Measurements from ENCODE around the gene LAMB4. TPM values are rescaled to one million over a fixed set of nuclear protein-coding genes. Genes with fewer than 3 reads are reported as not detected.

The LAMB4 gene
- total and polyA plus RNA-seq, 10 donors = 0.03 to 0.94 (median 0.22) TPM; not detected in 2

GRCh38 chr7:108170251-108170650 lies 40.1 kb upstream of the LAMB4 start:
- H3K4me3 ChIP-seq = no peak overlapping the region
- no peak for DNase-seq
- H3K36me3 ChIP-seq = no peaks in the 10 kb centered on the region
- no peaks in the 10 kb centered on the region for H3K9me3 ChIP-seq
- peaks cover 0 to 7% (median 0%) of the 10 kb centered on the region in 7 donors for H3K27me3 ChIP-seq (replicated peaks in 1 of 7)
- TF ChIP-seq CTCF (IDR thresholded peaks at IDR 0.05 in 8 of 11, conservative IDR thresholded peaks at IDR 0.05 in 3 of 11) = no peak
- TF ChIP-seq POLR2A (IDR thresholded peaks at IDR 0.05) = no peak
- no peak for TF ChIP-seq POLR2AphosphoS5 (IDR thresholded peaks at IDR 0.05)
- intact Hi-C loops (cut with DNase I; ENCODE audit: low total_unique reads) = no loop called here
- no peak overlapping the region for H3K27ac ChIP-seq
- no peaks in the 10 kb centered on the region for H3K4me1 ChIP-seq
- 65 to 82% (median 77%) methylated on average over 5 of the region's 5 CpGs for WGBS, 5 donors

GRCh38 chr7:108167460-108167859 lies 37.3 kb upstream of the LAMB4 start:
- DNase-seq = no peak
- Histone ChIP-seq H3K27me3 (replicated peaks in 1 of 7) (no peaks in the 10 kb centered on the region), H3K27ac (no peak overlapping the region), H3K36me3 (no peaks in the 10 kb centered on the region), H3K4me1 (no peaks in the 10 kb centered on the region), H3K9me3 (no peaks in the 10 kb centered on the region), H3K4me3 (no peak overlapping the region)
- intact Hi-C loops (cut with DNase I; ENCODE audit: low total_unique reads) = no loop called here
- TF ChIP-seq POLR2AphosphoS5 (IDR thresholded peaks at IDR 0.05) (no peak), POLR2A (IDR thresholded peaks at IDR 0.05) (no peak), CTCF (IDR thresholded peaks at IDR 0.05 in 8 of 11, conservative IDR thresholded peaks at IDR 0.05 in 3 of 11) (no peak)
- WGBS, 5 donors = 75 to 85% (median 81%) methylated on average over 7 of the region's 7 CpGs

- intact Hi-C loops (cut with DNase I; ENCODE audit: low total_unique reads) = no loop called here
- 85 to 92% (median 90%) methylated on average over 5 of the region's 5 CpGs for WGBS, 5 donors
- Histone ChIP-seq H3K4me3 (no peak overlapping the region), H3K9me3 (no peaks in the 10 kb centered on the region), H3K27ac (no peak overlapping the region), H3K4me1 (no peaks in the 10 kb centered on the region), H3K36me3 (no peaks in the 10 kb centered on the region), H3K27me3 (replicated peaks in 1 of 7) (no peaks in the 10 kb centered on the region)
- DNase-seq = no peak
- TF ChIP-seq CTCF (IDR thresholded peaks at IDR 0.05 in 8 of 11, conservative IDR thresholded peaks at IDR 0.05 in 3 of 11) (no peak), POLR2AphosphoS5 (IDR thresholded peaks at IDR 0.05) (no peak), POLR2A (IDR thresholded peaks at IDR 0.05) (no peak)
Measured at GRCh38 chr7:108166687-108167086, 36.5 kb upstream of the LAMB4 start.

- intact Hi-C loops (cut with DNase I; ENCODE audit: low total_unique reads) = no loop called here
- Histone ChIP-seq H3K9me3 (no peaks in the 10 kb centered on the region), H3K4me1 (no peaks in the 10 kb centered on the region), H3K27me3 (replicated peaks in 1 of 7) (no peaks in the 10 kb centered on the region), H3K4me3 (no peak overlapping the region), H3K36me3 (no peaks in the 10 kb centered on the region), H3K27ac (no peak overlapping the region)
- TF ChIP-seq POLR2AphosphoS5 (IDR thresholded peaks at IDR 0.05) (no peak), POLR2A (IDR thresholded peaks at IDR 0.05) (no peak), CTCF (IDR thresholded peaks at IDR 0.05 in 8 of 11, conservative IDR thresholded peaks at IDR 0.05 in 3 of 11) (no peak)
- WGBS, 5 donors = 91 to 97% (median 94%) methylated on average over 2 of the region's 2 CpGs
- no peak for DNase-seq
Measured at GRCh38 chr7:108165723-108166122, 35.6 kb upstream of the LAMB4 start.
